Thoracic aorta (tissue), 2 donors: ENCODE results near the gene ATP2B2. TPM values are rescaled to one million over a fixed set of nuclear protein-coding genes. Genes with fewer than 3 reads are reported as not detected.

Source experiments
- ATAC-seq: fragments of 150-250 bp; one replicate; pipeline ENCODE4 v1.8.0; 2017; ENCODE audit warnings: low read depth; ENCODE audit not compliant: insufficient number of reproducible peaks, low FRiP score
- DNase-seq: peaks from one replicate; pipeline ENCODE4 v3.0.0-alpha.2; 2020; ENCODE audit warnings: low spot score
- H3K27ac ChIP-seq, 2 donors: fragments of 200-600 bp; sonication (generic); 1 replicate in 1 of 2; 2 replicates in 1 of 2; pipeline ENCODE4 v1.5.1; 2016; ENCODE audit warnings: mild to moderate bottlenecking in 2 of 2, moderate library complexity in 2 of 2
- H3K27me3 ChIP-seq: fragments of 200-600 bp; sonication (generic); replicated peaks from 2 replicates; pipeline ENCODE4 v1.6.0; 2016; ENCODE audit warnings: mild to moderate bottlenecking; ENCODE audit not compliant: insufficient read depth
- H3K36me3 ChIP-seq: fragments of 200-600 bp; sonication (generic); one replicate; pipeline ENCODE4 v1.5.1; 2016
- H3K4me1 ChIP-seq, 2 donors: fragments of 200-600 bp; sonication (generic); 1 replicate in 1 of 2; 2 replicates in 1 of 2; pipeline versions ENCODE4 v1.5.1 to v1.6.0; 2016; ENCODE audit warnings: low read depth in 2 of 2, mild to moderate bottlenecking in 1 of 2; ENCODE audit not compliant: control insufficient read depth in 1 of 2
- H3K4me3 ChIP-seq: fragments of 200-600 bp; sonication (generic); 2 replicates; pipeline ENCODE4 v1.5.1; 2016; ENCODE audit warnings: mild to moderate bottlenecking
- H3K9me3 ChIP-seq: fragments of 200-600 bp; sonication (generic); 2 replicates; pipeline ENCODE4 v1.5.1; 2016
- CTCF ChIP-seq: fragments of 200-600 bp; sonication (generic); IDR thresholded peaks from one replicate; pipeline ENCODE4 v1.5.1; 2019; ENCODE audit warnings: antibody characterized with exemption
- total RNA-seq, 2 donors: library from RNA; depleted of rRNA; stranded (reverse); fragments of >200 nt; gene quantifications; one replicate each; pipeline versions ENCODE4 v1.1.0 to v1.2.3, GENCODE V29; 2016

The ATP2B2 gene
- total RNA-seq, 2 donors from 2014 or later: not detected

- ATAC-seq: no peak
- Histone ChIP-seq H3K4me3 (no peak overlapping the region), H3K27me3 (no peaks in the 10 kb centered on the region), H3K9me3 (no peaks in the 10 kb centered on the region), H3K27ac (no peak overlapping the region), H3K4me1 (peaks cover 7 to 20% of the 10 kb centered on the region in 2 donors), H3K36me3 (peaks cover 58% of the 10 kb centered on the region)
- TF ChIP-seq CTCF: no peak
- no peak for DNase-seq
Measured at GRCh38 chr3:10315771-10316344, 189.5 kb downstream of the ATP2B2 start.

DNA sequence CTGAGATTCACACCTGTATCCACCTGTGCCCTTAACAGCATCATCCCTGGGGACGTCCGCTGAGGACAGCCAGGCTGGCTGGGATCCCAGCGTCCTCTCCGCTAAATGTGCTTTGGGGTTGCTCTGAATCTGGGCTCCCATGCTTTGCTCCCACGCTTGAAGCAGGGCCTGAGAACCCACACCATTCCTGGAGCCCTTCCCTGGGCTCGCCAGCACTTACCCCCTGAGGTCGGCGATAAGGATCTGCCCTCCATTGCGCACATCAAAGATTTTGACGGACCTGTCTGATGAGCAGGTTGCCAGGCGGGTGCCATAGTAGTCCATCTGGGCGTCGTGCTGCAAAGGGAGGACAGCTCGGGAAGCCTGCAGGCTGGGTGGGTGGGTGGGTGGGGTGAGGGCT lies 190.3 kb downstream of the ATP2B2 start:
- peaks cover 58% of the 10 kb centered on the region for H3K36me3 ChIP-seq
- DNase-seq (no peak), ATAC-seq (no peak)
- H3K27ac ChIP-seq: no peak overlapping the region
- no peak overlapping the region for H3K4me3 ChIP-seq
- H3K27me3 ChIP-seq: no peaks in the 10 kb centered on the region
- no peaks in the 10 kb centered on the region for H3K9me3 ChIP-seq
- H3K4me1 ChIP-seq: peaks cover 7 to 17% of the 10 kb centered on the region in 2 donors
- TF ChIP-seq CTCF: no peak

GRCh38 chr3:10312861-10313260 lies 192.5 kb downstream of the ATP2B2 start:
- ATAC-seq: no peak
- Histone ChIP-seq H3K36me3 (peaks cover 63% of the 10 kb centered on the region), H3K4me3 (no peak overlapping the region), H3K9me3 (no peaks in the 10 kb centered on the region), H3K27ac (no peak overlapping the region), H3K27me3 (no peaks in the 10 kb centered on the region), H3K4me1 (no peaks in the 10 kb centered on the region)
- DNase-seq: no peak
- no peak for TF ChIP-seq CTCF

DNA sequence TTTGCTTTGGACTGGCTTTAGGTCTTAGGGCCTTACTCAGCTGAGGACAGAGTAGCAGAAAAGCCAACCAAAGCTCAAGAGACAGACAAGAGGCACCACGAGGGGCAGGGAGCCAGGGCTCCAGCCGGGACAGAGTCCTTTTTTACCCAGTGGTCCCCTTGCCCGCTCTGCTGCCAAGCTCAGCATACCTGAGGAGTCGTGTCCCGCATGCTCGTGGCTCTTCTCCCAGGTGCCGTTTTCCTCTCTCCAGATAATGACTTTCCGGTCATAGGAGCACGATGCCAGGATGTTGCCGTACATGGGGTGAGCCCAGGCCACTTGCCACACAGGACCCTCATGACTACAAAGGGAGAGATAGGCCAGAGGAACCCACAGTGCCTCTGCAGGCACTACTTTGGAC lies 193.0 kb downstream of the ATP2B2 start:
- ATAC-seq (no peak), DNase-seq (no peak)
- Histone ChIP-seq H3K36me3 (peaks cover 63% of the 10 kb centered on the region), H3K9me3 (no peaks in the 10 kb centered on the region), H3K27me3 (no peaks in the 10 kb centered on the region), H3K4me1 (no peaks in the 10 kb centered on the region), H3K27ac (no peak overlapping the region), H3K4me3 (no peak overlapping the region)
- no peak for TF ChIP-seq CTCF

DNA sequence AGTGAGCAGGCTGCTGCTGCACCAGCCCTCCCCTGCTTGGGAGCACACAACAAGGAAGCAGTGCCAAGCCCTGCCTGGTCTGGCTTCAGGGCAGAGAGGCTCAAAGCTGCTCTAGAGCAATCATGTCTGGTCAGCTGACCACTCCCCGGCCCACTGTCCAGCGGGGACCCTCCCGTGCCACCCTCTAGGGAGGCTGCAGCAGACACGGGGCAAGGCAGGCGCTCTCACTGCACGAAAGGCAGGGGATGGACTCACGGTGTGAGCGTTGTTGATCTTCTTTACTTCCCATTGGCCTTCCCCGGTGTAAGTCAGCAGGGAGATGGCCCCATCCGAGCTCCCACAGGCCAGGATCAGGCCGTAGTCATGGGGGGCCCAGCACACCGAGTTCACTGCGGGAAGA lies 193.7 kb downstream of the ATP2B2 start:
- H3K27ac ChIP-seq: no peak overlapping the region
- no peaks in the 10 kb centered on the region for H3K9me3 ChIP-seq
- no peak for TF ChIP-seq CTCF
- H3K4me1 ChIP-seq: no peaks in the 10 kb centered on the region
- DNase-seq (no peak), ATAC-seq (no peak)
- H3K27me3 ChIP-seq: no peaks in the 10 kb centered on the region
- H3K4me3 ChIP-seq: no peak overlapping the region
- peaks cover 66% of the 10 kb centered on the region for H3K36me3 ChIP-seq
